ENCODE results near the gene CTU2. TPM values are rescaled to one million over a fixed set of nuclear protein-coding genes. Genes with fewer than 3 reads are reported as not detected.

CTU2 gene
- polyA plus RNA-seq, 1 donor from 2014 or later: 26.3 TPM

- Histone ChIP-seq H3K9me3 (ENCODE audit: low read length) (no peaks in the 10 kb centered on the region), H3K9me2 (ENCODE audit: insufficient read depth, low read length) (no peaks in the 10 kb centered on the region), H3F3A (ENCODE audit: insufficient read depth, low read length, poor library complexity, severe bottlenecking) (no peaks in the 10 kb centered on the region), H2AFZ (ENCODE audit: low read depth, low read length) (no peak overlapping the region), H3K27me3 (ENCODE audit: insufficient read depth, low read depth, low read length) (no peaks in the 10 kb centered on the region), H3K79me2 (replicated peaks; ENCODE audit: insufficient read depth, low read length) (no peaks in the 10 kb centered on the region), H3K36me3 (ENCODE audit: insufficient read depth, low read length) (no peaks in the 10 kb centered on the region), H3K9ac (ENCODE audit: low read length) (no peak overlapping the region), H3K4me3 (ENCODE audit: low read length) (no peak overlapping the region), H4K20me1 (ENCODE audit: insufficient read depth) (no peaks in the 10 kb centered on the region), H3K4me2 (ENCODE audit: low read length) (no peak overlapping the region), H3K27ac (ENCODE audit: low read length) (no peak overlapping the region)
- no peak for TF ChIP-seq POLR2AphosphoS5 (IDR thresholded peaks at IDR 0.05)
- no peak for TF ChIP-seq EZH2 (IDR thresholded peaks at IDR 0.05; ENCODE audit: borderline replicate concordance, insufficient read depth, low read length, poor library complexity, severe bottlenecking)
- no peak for TF ChIP-seq CTCF (IDR thresholded peaks at IDR 0.05; ENCODE audit: poor library complexity, severe bottlenecking)
- no peak for TF ChIP-seq REST (IDR thresholded peaks at IDR 0.05; ENCODE audit: borderline replicate concordance)
- TF ChIP-seq TAF1 (IDR thresholded peaks at IDR 0.05; ENCODE audit: low read depth): no peak
- no peak for TF ChIP-seq SMC3 (conservative IDR thresholded peaks at IDR 0.05; ENCODE audit: poor library complexity)
- no peak for TF ChIP-seq EP300 (conservative IDR thresholded peaks at IDR 0.05; ENCODE audit: poor library complexity, severe bottlenecking)
- TF ChIP-seq MXI1 (conservative IDR thresholded peaks at IDR 0.05; ENCODE audit: poor library complexity, severe bottlenecking): no peak
- TF ChIP-seq RAD21 (conservative IDR thresholded peaks at IDR 0.05): no peak
Measured at GRCh38 chr16:88697116-88697830, 9.0 kb upstream of the CTU2 start.

- Histone ChIP-seq H3K79me2 (replicated peaks; ENCODE audit: insufficient read depth, low read length) (no peaks in the 10 kb centered on the region), H3K27me3 (ENCODE audit: insufficient read depth, low read depth, low read length) (no peaks in the 10 kb centered on the region), H4K20me1 (ENCODE audit: insufficient read depth) (no peaks in the 10 kb centered on the region), H3K36me3 (ENCODE audit: insufficient read depth, low read length) (no peaks in the 10 kb centered on the region), H3F3A (ENCODE audit: insufficient read depth, low read length, poor library complexity, severe bottlenecking) (no peaks in the 10 kb centered on the region), H3K9ac (ENCODE audit: low read length) (no peak overlapping the region), H3K9me3 (ENCODE audit: low read length) (no peaks in the 10 kb centered on the region), H3K27ac (ENCODE audit: low read length) (no peak overlapping the region), H3K9me2 (ENCODE audit: insufficient read depth, low read length) (no peaks in the 10 kb centered on the region), H3K4me3 (ENCODE audit: low read length) (no peak overlapping the region), H2AFZ (ENCODE audit: low read depth, low read length) (no peak overlapping the region), H3K4me2 (ENCODE audit: low read length) (no peak overlapping the region)
- TF ChIP-seq SMC3 (conservative IDR thresholded peaks at IDR 0.05; ENCODE audit: poor library complexity): no peak
Measured at GRCh38 chr16:88697831-88698615, 8.3 kb upstream of the CTU2 start.

Data from neural cell (in vitro differentiated cells).